NOMO-1 (cell line): ENCODE results near the gene SRRM2.
A peak's percentile ranks its signal among the peaks of the same experiment; 100 is the strongest.

ENCODE experiments used
- DNase-seq, 2 experiments: peaks; one replicate each; lab custom pipeline; 2025; ENCODE audit not compliant: unreplicated experiment in 2 of 2; lab: John Stamatoyannopoulos, UW

Gene SRRM2

DNA sequence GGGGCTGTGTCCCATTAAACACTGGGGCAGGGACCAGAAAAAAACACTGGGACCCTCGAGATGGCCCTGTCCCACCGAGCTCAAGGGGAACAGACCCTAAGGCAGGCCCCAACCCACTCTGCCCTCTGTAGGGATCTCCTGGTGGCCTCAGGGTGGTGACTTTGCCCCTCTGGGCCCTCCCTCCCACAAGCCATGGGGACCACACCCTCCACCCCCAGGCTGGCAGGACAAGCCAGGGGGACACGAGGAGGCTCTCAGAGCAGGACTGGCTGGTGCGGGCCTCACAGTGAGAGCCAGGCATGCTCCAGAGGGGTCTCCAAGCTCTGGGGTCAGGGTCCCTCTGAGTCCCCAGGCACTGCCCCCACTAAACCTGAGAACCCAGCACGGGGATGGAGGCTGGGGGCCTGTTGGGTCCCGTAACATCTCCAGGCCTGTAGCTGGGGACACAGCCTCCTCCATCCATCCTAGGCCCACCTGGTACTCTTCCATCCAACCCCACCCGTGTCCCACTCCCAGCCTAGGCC is 14.5 kb upstream of the SRRM2 start:
- no peak for DNase-seq

DNA sequence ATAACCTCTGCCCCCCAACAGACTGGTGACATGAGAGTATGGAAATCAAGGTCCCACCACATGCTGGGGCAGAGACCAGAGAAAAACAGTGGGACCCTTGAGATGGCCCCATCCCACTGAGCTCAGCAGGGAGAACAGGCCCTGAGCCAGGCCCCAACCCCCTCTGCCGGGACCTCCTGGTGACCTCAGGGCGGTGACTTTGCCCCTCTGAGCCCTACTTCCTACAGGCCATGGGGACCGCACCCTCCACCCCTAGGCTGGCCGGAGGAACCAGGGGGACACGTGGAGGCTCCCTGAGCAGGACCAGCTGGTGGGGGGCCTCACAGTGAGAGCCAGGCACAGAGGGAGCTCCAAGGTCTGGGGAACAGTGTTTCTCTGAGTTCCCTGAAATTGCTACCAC is 13.8 kb upstream of the SRRM2 start:
- DNase-seq, result no peak

DNA sequence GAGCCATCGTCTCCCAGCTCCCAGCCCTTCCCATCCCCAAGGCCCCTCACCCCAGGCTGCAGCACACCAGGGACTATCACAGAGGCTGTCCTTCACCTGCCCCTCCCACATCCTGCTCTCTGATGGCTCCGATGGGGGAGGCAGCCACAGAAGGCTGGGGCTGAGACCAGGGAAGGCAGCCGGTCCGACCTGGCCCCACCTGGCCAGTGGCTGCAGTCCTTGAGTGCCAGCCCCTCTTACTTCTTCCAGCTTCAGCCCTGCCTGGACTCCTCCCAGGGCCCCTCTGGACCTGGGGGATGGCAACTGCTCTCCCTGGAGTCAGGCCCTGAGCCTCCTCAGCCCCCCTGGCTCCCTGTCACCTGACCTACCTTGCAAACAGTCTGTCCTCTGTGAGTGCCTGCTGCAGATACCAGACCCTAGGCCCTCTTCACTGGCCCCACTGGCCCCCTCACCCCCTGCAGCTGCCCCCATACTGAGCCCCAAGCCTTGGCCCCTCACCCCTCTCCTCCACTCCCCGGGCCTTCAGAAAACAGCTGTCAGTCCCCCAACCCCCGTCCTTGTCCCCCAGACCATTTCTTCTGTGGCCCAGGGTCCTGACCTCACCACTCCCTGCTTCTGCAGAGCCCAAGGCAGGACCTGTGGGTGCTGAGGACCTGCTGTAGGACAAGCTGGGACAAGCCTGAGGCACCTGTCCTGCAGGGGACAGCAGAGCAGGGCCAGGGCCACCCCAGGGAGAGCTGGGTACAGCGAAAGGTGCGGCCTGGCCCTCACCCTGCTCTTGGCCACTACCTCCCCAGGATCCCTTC is 12.6 kb upstream of the SRRM2 start:
- DNase-seq, result no peak

DNA sequence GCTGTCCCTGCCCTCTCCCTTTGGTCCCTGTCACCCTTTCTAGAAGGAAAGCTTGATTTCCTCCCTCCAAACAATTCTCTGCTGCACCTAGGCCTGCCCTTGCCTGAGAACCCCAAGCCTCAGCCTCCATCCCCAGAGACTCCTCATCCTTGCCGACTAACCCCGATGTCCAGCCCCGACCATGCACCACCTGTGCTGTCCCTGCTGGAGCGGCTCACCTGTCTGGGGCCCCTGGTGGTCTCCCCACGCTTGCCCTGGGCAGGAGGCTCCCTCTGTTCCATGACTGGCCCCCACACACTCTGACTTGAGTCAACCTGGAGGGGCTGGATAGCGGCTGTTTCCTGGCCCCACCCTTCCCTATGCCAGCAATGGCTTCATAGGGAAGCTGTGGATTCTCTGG is 12.0 kb upstream of the SRRM2 start:
- DNase-seq, result no peak

DNA sequence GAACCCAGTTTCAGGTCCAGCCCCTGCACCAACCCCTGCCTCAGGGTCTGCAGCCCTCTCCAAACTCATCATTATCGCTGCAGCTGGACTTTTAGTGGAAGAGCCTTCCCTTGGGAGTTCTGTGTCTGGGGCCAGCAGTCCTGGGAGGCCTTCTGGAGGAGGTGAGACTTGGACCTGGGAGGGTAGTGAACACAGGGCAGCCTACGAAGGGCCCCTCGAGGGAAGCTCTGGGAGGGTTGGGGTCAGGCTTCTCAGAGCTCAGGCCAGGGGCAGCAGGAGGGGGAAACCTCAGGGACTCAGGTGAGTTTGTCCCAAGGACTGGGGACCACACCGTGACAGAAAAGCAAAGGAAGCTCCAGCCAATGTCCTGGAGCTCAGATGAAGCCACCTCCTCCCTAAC is 11.3 kb upstream of the SRRM2 start:
- DNase-seq, result no peak

DNA sequence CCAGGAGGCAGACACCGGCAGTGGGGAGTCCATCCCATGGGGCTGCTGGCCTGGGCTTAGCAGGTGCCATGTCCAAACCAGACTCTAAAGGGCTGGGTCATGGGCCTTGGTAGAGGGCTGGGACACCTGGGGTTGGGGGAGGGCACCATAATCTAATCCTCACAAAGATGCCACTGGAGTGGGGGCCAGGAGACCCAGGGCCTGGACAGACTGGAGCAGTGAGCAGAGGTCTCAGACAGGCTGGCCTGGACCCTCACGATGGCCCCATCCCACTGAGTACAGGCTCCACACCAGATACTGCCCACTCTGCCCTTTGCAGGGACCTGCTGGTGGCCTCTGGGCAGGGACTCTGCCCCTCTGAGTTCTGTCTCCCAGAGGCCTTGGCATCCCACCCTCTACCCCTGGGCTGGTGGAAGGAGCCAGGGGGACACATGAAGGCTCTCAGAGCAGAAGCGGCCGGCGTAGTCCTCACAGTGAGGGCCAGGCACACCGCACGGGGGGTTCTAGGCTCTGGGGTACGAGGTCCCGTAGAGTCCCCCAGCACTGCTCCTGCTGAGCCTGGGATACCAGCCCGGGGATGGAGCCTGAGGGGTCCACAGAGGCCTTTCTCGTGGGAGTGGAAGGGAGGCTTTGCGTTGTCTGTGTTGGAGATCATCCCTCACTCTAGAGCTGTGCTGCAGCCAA is 10.0 kb upstream of the SRRM2 start:
- no peak for DNase-seq

DNA sequence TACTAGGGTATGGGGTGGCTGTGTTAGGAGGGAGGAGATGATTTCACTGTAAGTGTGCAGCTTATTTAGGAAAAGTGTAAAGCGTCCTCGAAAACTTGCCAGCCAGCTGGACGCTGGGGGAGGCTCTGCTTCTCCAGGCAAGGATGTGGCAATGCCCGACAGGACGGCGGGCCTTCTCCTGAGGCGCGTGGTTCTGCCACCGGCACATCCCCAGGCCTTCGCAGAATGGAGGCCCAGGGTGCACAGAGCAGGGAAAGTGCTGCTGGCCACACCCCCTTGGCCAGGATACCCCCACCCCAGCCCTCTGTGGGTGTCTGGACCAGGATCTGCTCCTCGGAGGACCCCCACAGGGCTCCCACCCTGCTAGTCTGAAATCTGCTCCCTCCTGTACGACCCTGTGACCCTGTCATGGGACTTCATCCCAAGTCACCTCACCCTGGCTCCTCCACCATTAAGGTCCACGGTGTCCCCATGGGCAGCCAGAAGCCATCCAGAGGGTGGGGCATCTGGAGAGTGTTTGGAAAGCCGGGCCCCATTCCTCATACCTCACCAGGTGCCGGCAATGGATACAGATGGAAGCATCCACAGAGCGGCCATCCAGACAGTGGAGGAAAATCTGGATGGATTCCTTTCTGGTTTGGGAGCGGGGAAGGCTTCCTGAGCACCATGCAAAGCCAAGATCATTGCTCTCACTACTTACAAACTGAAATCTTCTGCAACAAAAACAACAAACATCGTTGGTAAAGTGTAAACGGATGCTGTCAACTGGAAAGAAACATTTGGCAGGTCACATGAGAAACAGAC is 9.2 kb upstream of the SRRM2 start:
- no peak for DNase-seq

DNA sequence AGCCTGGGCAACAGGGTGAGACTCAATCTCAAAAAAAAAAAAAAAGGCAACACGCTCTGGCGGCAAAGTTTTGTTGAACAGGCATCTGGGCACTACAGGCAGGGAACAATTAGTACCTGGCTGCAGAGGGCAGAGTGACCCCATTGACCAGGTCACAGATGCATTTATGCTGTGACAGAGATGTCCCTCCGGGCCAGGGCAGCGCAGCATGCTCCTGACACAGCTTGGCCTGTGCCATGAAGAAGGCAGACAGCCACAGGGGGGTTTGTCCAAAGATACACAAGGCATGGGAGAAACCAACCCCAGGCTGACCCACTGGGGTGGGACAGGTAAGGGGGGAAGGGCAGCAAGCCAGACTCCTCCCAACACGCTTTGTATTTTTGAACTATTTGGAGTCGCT is 7.7 kb upstream of the SRRM2 start:
- DNase-seq, result no peak

DNA sequence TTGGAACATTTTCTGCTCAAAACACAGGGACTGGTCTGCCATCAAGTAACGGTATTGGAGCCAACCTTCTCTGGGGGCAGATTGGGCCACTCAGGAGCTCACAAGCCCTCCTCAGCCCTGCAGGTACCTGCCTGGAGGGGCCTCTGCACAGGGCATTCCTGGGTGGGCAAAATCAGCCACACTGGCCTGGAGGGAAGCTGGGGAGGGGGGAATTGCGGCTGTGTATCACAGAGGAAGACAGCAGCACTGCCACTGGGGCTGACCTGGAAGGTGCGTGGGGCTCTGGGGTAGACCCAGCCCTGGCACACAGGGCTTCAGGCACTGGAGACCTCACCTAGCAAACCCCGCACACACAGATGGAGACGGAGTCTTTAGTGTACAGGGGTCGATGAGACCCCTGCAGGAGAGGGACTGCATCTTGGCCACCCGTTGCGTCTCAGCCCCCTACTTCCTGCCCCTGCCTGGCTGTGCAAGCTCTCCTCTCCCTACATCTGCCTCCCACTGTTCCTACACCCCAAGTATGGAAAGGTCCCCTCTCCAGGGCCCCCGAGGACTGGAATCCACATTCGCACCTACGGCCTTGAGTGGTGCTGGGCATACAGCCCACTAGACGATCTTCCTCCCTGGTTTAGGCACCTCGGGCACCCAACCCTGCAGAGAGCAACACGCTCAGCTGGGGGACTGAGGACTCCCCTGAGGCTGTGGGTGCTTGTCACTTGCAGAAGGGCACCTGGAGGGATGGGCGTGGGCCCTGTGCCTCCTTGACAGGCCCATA is 7.1 kb upstream of the SRRM2 start:
- no peak for DNase-seq

DNA sequence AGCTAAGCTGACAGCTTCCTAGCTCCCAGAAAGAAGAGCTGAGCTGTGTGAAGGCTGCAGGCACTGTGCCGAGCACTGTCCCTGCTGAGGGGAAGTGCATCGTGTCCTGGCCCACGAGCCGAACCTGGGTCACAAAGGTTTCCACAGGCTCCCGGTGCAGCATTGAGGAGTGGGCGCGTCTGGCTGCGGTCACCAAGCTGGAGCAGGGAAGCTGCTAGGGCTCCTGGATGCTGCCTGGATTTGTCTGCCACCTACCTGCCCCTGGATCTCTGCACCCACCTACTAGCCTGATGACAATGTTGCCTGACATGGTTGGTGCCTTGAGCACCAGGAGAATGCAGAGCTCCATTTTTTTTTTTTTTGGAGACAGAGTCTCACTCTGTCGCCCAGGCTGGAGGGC is 6.5 kb upstream of the SRRM2 start:
- no peak for DNase-seq

DNA sequence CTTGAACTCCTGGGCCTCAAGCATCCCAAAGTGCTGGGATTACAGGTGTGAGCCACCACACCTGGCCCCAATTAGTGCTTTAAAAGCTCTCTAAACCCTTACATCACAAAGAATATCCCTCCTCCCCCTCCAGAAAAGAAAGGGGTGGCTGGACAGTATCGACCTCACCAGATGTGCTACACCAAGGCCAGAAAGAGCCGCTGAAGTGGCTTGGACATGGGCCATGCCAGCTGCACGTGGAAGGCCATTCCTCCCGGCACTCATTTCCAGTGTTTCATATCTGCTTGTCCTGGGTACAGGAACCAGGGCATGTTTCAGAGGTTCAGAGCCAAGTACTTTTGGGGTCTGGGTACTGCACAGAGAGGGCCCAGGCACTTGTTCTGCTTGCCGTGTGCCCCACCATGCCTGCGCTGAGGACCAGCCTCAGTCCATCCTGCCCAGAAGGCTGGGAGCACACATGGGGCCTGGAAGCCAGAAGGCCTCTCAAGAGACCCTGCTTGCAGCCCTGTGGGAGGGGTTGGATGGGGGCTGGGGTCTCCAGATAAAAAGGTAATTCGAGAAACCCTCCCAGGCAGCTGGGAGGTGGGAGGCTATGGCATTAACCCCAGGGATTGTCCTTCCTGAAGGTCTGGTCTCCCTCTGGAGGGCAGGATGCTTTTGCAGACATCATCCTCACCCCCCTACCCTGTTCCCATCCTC is 3.5 kb upstream of the SRRM2 start:
- no peak for DNase-seq

DNA sequence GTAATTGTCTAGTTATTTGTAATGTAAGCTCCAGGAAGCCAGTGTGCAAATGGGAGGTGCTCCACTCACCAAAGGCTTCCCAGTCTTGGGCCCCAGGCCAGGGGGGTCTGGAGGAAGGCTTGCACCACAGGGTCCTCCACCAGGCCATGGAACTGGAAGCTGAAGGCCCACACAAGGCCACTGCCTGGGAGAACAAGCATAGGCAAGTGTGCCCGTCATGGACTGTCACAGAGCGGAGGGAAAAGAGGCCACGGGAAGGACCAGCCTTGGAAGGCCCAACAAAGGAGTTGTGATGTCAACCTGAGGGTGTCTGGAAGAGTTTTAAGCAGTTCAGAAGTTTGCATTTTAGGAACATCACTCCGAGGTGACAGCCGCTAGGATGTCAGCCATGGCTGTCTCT is 3.0 kb upstream of the SRRM2 start:
- DNase-seq, result no peak

DNA sequence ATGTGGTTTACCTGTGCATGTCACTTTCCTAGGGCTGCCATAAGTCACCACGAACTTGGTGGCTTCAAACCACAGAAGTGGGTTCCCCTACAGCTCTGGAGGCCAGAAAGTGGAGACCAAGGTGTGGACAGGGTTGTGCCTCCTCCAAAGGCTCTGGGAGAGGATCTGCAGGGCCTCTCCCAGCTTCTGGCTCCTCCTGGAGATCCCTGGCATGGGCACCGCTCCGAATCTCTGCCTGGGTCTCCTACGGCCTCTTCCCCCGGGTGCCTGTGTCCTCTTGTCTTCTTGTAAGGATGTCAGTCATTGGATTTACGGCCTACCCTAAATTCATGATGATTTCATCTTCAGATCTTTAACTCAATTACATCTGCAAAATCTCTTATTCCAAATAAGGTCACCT is 2.5 kb upstream of the SRRM2 start:
- DNase-seq, result no peak

DNA sequence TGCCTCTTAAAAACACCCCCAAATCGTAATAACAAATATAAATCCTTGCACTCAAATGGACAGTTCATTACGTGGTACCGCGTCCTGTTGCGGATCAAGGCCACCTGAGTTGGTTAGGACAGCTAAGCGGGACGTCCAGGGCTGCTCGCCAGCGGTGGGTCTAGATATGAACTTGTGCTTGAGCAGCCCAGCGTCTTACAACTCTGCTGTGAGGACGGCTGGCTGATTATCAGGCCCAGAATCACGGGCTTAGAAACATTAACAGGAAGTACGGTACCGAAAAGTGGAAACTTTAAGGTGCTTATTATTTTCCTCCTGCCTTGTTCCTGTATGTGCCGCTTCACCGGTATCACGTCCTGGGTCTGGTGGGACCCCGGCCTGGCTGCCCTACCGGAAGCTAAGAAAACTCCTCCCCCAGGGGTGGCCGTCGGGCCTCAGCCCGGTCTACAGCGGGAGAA is 832 bp upstream of the SRRM2 start:
- peak; percentile 59 to 66 for DNase-seq

DNA sequence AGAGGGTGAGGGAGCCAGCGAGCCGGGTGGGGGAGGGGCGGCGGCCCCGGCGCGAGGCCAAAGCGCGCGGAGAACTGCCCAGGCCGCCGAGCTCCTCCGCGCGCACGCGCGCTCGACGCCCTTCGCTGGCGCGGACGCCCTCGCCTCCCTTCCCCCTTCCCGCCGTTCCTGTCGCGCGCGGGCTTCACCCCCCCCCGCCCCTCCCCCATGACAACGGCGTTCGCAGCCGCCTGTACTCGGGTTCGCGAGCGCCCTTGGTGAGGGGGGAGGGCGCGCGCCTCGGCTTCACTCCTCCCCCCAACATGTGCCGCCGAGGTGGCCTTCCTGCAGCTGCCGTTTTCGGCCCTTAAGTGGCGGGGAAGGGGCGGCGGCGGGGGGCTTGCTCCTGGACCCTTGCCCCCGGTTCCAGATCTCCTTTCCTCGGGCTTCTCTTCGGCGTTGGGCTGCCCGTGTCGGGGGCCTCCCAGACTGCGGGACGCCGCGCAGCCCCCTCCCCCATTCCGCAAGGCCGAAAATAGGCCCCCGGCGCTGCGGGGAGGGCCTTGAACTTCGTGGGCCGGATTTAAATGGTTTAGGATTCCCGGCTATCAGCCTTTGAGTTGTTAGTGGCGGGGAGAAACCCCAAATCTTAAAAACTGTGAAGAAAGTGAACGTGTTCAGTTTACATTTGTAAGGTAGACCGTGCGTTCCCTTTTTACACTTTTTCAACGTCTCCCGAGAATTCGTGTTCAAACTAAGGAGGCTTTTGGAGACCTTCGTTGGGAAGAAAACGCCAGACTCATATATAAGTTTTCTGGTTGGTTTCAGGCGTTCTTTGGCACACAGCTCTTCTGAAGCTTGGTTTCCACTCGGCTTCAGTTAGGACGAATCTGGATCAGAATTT is 653 bp downstream of the SRRM2 start:
- peak; percentile 64 to 73 for DNase-seq

DNA sequence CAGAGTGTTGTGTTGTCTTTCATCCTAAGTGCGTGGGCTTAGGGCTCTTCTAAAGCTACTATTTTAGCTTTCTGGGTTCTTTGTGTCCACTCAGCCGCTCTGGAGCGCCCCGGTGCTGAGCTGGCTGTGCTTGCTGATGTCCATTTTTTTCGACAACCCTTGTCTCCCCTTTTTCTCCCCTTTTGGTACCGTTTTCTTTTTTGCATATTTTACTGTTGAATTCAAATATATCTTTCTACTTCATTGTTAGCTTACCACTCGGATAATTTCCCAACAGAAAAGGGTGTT is 1.2 kb downstream of the SRRM2 start:
- no peak for DNase-seq

DNA sequence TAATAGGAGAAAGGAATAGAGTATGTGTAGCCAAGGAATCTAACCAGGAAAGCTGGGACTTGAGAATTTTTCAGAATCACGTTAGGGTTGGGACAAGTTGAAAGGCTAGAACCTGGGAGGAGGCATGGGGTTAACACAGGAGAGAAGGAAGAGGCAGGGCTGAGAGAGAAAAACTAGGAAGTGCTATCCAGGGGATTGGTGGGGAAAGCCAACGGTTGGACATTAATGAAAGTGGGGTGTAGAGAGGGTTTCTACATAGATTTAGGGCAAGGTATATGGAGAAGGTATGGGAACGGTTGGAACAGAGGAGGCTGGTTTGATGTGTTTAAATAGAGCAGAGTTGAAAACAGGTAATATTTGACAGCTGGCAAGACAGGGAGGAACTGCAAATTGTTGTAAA is 2.7 kb downstream of the SRRM2 start:
- no peak for DNase-seq

DNA sequence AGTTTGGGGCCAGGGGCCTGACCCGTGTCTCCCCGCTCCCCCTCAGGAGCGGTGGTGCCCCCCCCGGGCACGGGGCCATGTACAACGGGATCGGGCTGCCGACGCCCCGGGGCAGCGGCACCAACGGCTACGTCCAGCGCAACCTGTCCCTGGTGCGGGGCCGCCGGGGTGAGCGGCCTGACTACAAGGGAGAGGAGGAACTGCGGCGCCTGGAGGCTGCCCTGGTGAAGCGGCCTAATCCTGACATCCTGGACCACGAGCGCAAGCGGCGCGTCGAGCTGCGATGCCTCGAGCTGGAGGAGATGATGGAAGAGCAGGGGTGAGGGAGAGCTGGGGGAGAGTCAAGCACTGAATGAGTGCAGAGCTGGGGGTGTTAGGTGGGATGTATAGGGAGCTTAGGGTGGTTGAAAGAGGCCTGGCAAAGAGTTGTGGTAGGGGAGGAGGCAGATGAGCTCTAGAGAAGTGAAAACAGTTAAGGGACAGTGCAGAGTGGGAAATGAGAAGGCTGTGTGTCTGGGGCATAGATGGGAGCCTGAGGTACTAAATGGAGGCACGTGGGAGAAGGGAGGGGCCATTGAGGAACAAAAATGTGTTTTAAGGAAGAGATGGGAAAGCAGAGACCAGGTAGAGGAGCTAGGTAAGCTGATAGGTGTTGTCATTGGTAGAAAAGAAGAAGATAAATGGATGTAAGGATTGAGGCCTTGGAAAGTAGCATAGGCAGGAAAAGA is 4.0 kb downstream of the SRRM2 start:
- no peak for DNase-seq

DNA sequence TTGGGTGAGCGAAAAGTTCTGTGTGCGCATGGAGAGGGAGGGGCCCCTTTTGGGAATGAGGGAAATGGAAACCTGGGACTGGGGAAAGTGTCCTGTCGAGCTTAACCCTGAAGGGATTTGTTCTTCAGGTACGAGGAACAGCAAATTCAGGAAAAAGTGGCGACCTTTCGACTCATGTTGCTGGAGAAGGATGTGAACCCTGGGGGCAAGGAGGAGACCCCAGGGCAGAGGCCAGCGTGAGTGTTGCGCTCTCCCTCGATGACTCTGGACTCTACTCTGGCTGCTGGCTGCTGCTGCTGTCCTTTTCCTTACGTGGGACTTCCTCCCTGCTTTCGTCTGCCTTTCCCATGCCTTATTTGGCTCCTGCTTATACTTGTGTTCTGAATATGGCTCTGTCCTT is 4.9 kb downstream of the SRRM2 start:
- DNase-seq, result no peak
